Measurements from ENCODE around the gene PHTF2.

DNA sequence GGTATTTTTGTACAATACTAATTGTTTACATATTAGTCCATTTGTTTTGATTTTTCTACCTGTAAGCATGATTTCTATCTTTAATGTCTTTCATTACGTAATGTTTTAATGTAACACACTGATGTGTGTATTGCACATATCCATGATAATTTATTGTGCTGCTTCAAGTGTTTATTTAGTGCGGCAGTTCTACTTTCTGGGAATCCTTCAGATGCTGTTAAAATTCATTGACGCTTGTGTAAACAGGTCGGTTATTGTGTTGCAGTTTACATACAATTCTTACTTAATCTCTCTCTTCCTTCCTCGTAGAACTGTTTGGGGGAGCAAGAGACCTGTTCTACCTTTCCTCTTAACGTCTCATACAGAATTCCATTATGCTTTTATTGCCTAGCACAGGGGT is 7.2 kb upstream of the PHTF2 start:
- TF ChIP-seq, protein P1, sequence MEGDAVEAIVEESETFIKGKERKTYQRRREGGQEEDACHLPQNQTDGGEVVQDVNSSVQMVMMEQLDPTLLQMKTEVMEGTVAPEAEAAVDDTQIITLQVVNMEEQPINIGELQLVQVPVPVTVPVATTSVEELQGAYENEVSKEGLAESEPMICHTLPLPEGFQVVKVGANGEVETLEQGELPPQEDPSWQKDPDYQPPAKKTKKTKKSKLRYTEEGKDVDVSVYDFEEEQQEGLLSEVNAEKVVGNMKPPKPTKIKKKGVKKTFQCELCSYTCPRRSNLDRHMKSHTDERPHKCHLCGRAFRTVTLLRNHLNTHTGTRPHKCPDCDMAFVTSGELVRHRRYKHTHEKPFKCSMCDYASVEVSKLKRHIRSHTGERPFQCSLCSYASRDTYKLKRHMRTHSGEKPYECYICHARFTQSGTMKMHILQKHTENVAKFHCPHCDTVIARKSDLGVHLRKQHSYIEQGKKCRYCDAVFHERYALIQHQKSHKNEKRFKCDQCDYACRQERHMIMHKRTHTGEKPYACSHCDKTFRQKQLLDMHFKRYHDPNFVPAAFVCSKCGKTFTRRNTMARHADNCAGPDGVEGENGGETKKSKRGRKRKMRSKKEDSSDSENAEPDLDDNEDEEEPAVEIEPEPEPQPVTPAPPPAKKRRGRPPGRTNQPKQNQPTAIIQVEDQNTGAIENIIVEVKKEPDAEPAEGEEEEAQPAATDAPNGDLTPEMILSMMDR (IDR thresholded peaks at IDR 0.05): no peak
- no peak for TF ChIP-seq POLR2A (IDR thresholded peaks at IDR 0.05)
